HG03159 (cell line): ENCODE data around the gene ABHD4.

Source experiments
- ATAC-seq: cut with Tn5 transposase; IDR thresholded peaks from one replicate; pipeline ENCODE4 v1.9.1; 2021; ENCODE audit warnings: mild to moderate bottlenecking, moderate library complexity; ENCODE audit not compliant: unreplicated experiment

Gene ABHD4

GRCh38 chr14:22658946-22659345, 60.8 kb downstream of the ABHD4 start:
- no peak for ATAC-seq

DNA sequence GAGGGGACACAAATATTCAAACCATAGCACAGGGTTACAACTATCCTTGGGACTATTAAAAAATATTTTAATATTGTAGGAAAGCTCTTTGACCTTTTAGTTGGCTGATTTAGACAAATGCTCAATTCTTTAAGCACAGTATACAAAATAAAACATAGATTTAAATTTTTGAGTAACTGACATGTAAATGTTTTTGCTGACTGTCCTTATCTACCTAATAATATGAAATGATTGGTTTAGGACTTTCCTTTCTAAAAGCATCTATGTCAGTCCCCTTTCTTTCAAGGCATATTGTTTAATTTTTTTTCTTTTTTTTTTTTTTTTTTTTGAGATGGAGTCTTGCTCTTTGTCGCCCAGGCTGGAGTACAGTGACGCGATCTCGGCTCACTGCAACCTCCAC, 62.6 kb downstream of the ABHD4 start:
- no peak for ATAC-seq
